ENCODE data around the gene DNAL4.

DNAL4 gene

GRCh38 chr22:38738475-38739070 lies 55.4 kb downstream of the DNAL4 start:
- DNase-seq = no peak

- no peak for DNase-seq
These were observed 56.5 kb downstream of the DNAL4 start for GRCh38 chr22:38737302-38738060.

- DNase-seq = no peak
These were observed 57.7 kb downstream of the DNAL4 start for GRCh38 chr22:38736257-38736570.

- no peak for DNase-seq
These were observed 58.3 kb downstream of the DNAL4 start for GRCh38 chr22:38735465-38736256.

- DNase-seq = no peak
These were observed 58.8 kb downstream of the DNAL4 start for GRCh38 chr22:38735126-38735464.

- DNase-seq = no peak
These were observed 59.4 kb downstream of the DNAL4 start for GRCh38 chr22:38734421-38735100.

- DNase-seq = no peak
These were observed 60.1 kb downstream of the DNAL4 start for GRCh38 chr22:38733724-38734381.

GRCh38 chr22:38733329-38733723 lies 60.6 kb downstream of the DNAL4 start:
- DNase-seq = peak; percentile 56

GRCh38 chr22:38732251-38732815 lies 61.6 kb downstream of the DNAL4 start:
- DNase-seq = no peak

- no peak for DNase-seq
These were observed 62.2 kb downstream of the DNAL4 start for GRCh38 chr22:38731703-38732161.

GRCh38 chr22:38730411-38730871 lies 63.5 kb downstream of the DNAL4 start:
- no peak for DNase-seq

- DNase-seq = no peak
These were observed 64.0 kb downstream of the DNAL4 start for GRCh38 chr22:38729946-38730345.

- no peak for DNase-seq
These were observed 64.8 kb downstream of the DNAL4 start for GRCh38 chr22:38728871-38729796.
